NCI-H2029 treated with DMSO at 0.1 percent for 48 hours (cell line): ENCODE data around the gene CYB5B.

Experiments
- DNase-seq: peaks from one replicate; lab custom pipeline; 2025; lab: John Stamatoyannopoulos, UW

The CYB5B gene

DNA sequence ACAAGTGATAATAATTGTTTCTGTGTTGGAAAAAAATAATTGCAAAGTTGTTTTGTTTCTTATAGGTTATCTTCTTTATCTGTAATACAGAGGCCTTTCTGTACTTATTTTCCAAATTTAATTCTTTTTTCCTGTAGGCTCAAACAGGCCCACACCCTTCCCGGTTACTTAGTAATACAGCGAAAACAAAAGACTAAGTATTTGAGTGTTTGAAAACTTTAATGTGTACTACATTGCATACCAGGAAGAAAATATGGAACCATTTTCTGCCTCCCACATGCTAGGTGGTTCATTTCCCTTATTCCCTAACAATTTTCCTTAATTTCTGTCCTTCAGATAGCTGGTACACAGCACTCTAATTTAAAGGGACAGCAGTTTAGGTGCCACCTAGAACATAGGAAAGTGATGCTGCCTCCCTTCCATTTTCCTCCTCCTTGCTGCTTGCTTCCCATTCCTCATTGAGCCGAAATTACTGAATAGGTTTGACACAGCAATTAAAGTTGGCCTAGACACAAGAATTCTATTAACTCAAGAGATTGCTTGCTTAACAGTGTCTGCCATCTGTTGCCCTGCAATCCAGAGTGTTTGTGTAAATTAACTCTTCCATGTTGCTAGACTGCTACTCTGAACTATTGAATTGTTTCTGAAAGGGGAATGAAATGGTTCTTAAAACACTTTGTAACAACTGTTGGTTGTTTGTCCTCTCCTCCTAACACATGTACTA is 24.2 kb downstream of the CYB5B start:
- no peak for DNase-seq

- no peak for DNase-seq
These were observed 26.7 kb downstream of the CYB5B start for GRCh38 chr16:69451166-69451565.

GRCh38 chr16:69453936-69454335 is 29.5 kb downstream of the CYB5B start:
- DNase-seq, result no peak

- DNase-seq, result no peak
These were observed 39.5 kb downstream of the CYB5B start for GRCh38 chr16:69463876-69464275.

- no peak for DNase-seq
These were observed 40.8 kb downstream of the CYB5B start for GRCh38 chr16:69465083-69465721.

DNA sequence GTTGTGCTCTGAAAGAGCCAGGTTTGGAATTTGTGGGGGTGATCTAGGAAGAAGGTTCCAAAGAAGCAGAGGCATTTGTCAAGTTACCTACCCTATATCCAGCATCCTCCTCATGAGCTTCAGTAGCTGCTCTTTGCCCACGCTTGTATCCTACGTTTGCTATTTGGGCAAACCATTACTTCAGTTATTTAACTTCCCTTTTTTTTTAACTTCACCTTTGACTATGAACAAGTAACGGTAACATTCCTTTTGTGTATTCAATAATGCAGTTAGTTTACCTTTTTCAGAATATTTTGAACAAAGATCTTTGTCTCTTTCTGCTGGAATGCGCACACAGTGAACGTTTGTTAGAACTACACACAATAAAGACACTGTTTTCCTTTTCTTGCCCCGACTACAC is 41.5 kb downstream of the CYB5B start:
- DNase-seq, result no peak

DNA sequence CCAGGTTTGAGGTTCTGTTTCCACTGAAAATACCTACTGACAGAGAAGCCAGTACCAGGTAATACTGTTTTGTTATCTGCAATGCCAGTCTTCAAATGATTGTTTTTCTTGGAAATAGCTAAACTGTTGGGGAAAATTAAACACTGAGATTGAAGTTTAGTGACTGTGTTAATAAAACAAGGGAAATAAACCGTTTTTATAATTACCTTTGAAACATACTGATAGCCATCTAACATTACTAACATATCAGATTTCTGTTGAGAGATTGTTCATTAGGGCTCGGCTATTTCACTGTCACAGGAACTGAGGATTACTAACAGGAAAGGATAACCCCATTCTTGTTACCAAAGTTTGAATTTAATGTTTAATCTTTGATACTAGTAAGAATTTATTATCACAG is 42.1 kb downstream of the CYB5B start:
- no peak for DNase-seq

GRCh38 chr16:69467080-69467479 is 42.7 kb downstream of the CYB5B start:
- DNase-seq, result no peak

DNA sequence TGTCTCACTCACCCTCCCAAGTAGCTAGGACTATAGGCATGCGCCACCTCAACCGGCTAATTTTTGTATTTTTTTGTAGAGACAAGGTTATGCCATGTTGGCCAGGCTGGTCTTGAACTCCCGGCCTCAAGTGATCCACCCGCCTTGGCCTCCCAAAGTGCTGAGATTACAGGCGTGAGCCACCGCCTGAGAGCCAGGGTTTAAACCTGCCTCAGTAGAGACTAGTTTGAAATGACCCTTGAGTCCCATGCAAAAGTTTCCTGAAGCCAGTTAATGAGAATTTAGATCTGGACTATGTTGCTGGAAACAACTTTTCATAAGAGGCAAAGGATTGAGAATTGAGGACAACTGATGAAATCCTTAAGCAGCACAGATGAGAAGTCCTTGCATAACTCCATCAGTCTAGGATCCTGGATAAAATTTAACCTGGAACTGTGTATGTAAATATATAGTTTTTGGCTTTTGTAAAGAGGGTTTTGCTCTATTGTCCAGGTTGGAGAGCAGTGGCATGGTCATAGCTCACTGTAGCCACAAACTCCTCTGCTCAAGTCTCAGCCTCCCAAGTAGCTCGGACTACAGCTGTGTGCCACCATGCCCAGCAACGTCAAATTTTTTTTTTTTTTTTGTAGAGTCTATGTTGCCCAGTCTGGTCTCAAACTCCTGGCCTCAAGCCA is 43.2 kb downstream of the CYB5B start:
- DNase-seq, result no peak

GRCh38 chr16:69469807-69470561 is 45.6 kb downstream of the CYB5B start:
- DNase-seq, result no peak

DNA sequence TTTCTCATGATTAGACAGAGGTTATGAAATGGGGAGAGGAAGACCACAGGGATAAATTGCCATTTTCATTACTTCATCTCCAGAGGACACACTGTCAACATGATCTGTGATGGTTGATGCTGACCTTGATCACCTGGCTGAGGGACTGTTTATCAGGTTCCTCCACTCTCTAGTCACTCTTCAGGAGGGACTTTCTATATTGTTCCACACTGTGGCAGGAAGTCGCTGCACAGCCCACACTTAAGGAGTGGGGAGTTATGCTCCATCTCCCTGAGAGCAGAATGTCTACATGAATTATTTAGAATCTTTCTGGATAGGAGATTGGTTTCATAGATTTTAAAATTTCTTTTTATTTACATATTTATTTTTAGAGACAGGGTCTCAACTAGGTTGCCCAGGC is 46.7 kb downstream of the CYB5B start:
- no peak for DNase-seq

DNA sequence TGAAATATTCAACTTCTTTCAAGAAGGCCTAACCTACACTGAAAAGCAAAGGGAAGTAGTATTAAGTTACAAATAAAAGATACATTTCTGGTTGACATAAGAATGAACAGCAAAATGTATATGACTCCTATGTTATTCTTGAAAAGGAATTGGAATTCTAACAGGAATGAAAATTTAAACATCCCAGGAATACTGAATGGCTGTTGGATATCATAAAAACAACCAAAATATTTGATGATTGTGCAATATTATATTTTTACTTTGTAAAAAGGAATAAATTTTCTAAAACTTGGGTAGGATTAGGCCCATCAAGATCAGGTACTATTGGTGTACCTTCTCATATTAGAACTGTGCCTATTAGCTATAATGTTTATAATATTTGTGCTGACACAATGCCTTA is 50.0 kb downstream of the CYB5B start:
- DNase-seq, result no peak

GRCh38 chr16:69476920-69477443 is 52.6 kb downstream of the CYB5B start:
- DNase-seq, result no peak

DNA sequence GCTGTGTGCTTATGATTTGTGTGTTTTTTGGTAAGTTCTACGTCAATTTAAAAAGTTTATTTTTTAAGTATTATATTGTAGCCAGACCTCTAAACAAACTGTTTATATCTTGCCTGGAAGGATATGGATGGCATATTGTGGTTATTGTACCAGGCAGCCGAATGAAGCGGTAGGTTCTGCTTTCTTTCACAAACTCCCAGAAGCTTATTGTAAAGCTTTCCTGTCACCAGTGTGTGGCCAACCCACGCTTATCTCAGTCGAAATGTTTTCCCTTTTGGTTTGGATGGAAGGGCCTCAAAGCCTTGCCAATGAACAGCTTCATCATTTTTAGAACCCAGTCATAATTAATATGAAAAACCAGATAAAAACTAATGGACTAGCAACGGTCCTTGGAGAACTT is 53.1 kb downstream of the CYB5B start:
- DNase-seq, result no peak

GRCh38 chr16:69478685-69479084 is 54.3 kb downstream of the CYB5B start:
- DNase-seq, result no peak

- no peak for DNase-seq
These were observed 55.4 kb downstream of the CYB5B start for GRCh38 chr16:69479775-69480174.

GRCh38 chr16:69481901-69482341 is 57.5 kb downstream of the CYB5B start:
- DNase-seq, result no peak

GRCh38 chr16:69482410-69482991 is 58.1 kb downstream of the CYB5B start:
- DNase-seq, result no peak

GRCh38 chr16:69483611-69484010 is 59.2 kb downstream of the CYB5B start:
- DNase-seq, result no peak

DNA sequence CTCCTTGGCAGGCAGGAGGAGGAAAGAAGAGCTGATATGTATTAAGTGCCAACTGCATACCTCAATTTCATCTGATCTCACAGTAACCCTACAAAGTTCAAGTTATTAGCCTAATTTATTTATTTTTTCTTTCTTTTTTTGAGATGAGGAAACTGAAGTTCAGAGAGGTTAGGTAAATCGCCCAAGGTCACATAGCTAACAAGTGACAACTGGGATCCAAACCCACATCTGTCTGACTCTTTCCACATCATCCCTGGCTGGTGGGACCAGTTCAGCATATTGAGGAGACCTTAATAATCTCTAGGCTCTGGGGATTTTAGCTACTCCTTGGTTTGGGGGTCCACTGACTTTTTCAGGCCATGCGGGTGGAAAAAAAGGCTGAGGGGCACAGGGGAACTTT is 60.9 kb downstream of the CYB5B start:
- DNase-seq, result no peak

DNA sequence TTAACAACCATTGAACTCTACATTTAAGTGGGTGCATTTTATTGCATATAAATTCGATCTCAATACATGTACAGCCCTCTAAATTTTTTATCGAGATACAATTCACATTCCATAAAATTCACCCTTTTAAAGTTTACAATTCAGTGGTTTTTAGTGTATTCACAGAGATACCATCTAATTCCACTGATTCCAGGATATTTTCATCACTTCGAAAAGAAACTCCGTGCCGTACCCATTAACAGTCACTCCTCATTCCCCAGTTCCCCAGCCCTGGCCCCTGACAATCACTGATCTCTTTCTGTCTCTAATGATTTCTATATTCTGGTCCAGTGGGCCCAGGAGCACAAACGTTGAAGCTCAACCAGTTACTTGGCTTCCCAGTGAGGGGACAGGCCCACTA is 61.4 kb downstream of the CYB5B start:
- no peak for DNase-seq

GRCh38 chr16:69486272-69486671 is 61.9 kb downstream of the CYB5B start:
- no peak for DNase-seq
